Neural cell (in vitro differentiated cells): Measurements from ENCODE around the gene SNAI1. TPM values are rescaled to one million over a fixed set of nuclear protein-coding genes. Genes with fewer than 3 reads are reported as not detected.

Experiments
- H2AFZ ChIP-seq: fragments of 200-600, 300-800 bp; sonication (generic), shearing (Covaris generic); 2 replicates; pipeline ENCODE4 v1.6.0; 2014; ENCODE audit warnings: low read depth, mild to moderate bottlenecking, antibody characterized with exemption, low read length, moderate library complexity
- H3F3A ChIP-seq: fragments of 200-600 bp; shearing (Covaris generic); 2 replicates; pipeline ENCODE4 v1.6.1; 2016; ENCODE audit warnings: mild to moderate bottlenecking, moderate library complexity, mixed read lengths, antibody characterized with exemption, low read length; ENCODE audit not compliant: insufficient read depth, poor library complexity, severe bottlenecking
- H3K27ac ChIP-seq: fragments of 200-600, 300-800 bp; sonication (generic), shearing (Covaris generic); 2 replicates; pipeline ENCODE4 v1.5.1; 2014; ENCODE audit warnings: mild to moderate bottlenecking, low read length, moderate library complexity
- H3K27me3 ChIP-seq: fragments of 300-800, 200-600 bp; sonication (generic), shearing (Covaris generic); 2 replicates; pipeline ENCODE4 v1.6.0; 2014; ENCODE audit warnings: mild to moderate bottlenecking, low read depth, low read length, moderate library complexity; ENCODE audit not compliant: insufficient read depth
- H3K36me3 ChIP-seq: fragments of 300-800, 200-600 bp; sonication (generic), shearing (Covaris generic); 2 replicates; pipeline ENCODE4 v1.5.1; 2014; ENCODE audit warnings: mild to moderate bottlenecking, antibody characterized with exemption, low read length, moderate library complexity; ENCODE audit not compliant: insufficient read depth
- H3K4me2 ChIP-seq: fragments of 300-800, 200-600 bp; sonication (generic), shearing (Covaris generic); 2 replicates; pipeline ENCODE4 v1.6.0; 2014; ENCODE audit warnings: mild to moderate bottlenecking, low read length
- H3K4me3 ChIP-seq: fragments of 300-800, 200-600 bp; sonication (generic), shearing (Covaris generic); 2 replicates; pipeline ENCODE4 v1.5.1; 2014; ENCODE audit warnings: mild to moderate bottlenecking, low read length, moderate library complexity
- H3K79me2 ChIP-seq: fragments of 200-600 bp; shearing (Covaris generic); replicated peaks from 2 replicates; pipeline ENCODE4 v1.6.0; 2014; ENCODE audit warnings: mild to moderate bottlenecking, low read length, moderate library complexity; ENCODE audit not compliant: insufficient read depth
- H3K9ac ChIP-seq: fragments of 300-800, 200-600 bp; sonication (generic), shearing (Covaris generic); 2 replicates; pipeline ENCODE4 v1.6.1; 2016; ENCODE audit warnings: mild to moderate bottlenecking, low read length, mixed read lengths
- H3K9me2 ChIP-seq: fragments of 200-600 bp; shearing (Covaris generic); 2 replicates; pipeline ENCODE4 v1.6.1; 2016; ENCODE audit warnings: mild to moderate bottlenecking, low read length, mixed read lengths; ENCODE audit not compliant: insufficient read depth
- H3K9me3 ChIP-seq: fragments of 200-600, 300-800 bp; sonication (generic), shearing (Covaris generic); 2 replicates; pipeline ENCODE4 v1.6.1; 2016; ENCODE audit warnings: mild to moderate bottlenecking, mixed run types, low read length, moderate library complexity, mixed read lengths
- H4K20me1 ChIP-seq: fragments of 200-600 bp; shearing (Covaris generic); 2 replicates; pipeline ENCODE4 v1.6.1; 2016; ENCODE audit warnings: mild to moderate bottlenecking, mixed run types; ENCODE audit not compliant: insufficient read depth
- EP300 ChIP-seq: fragments of 450-650 bp; conservative IDR thresholded peaks from 2 replicates; pipeline ENCODE4 v1.6.1; 2014; ENCODE audit warnings: antibody characterized with exemption, mild to moderate bottlenecking, moderate library complexity; ENCODE audit not compliant: poor library complexity, severe bottlenecking
- EZH2 ChIP-seq: fragments of 200-600, 300-800 bp; shearing (Covaris generic), sonication (generic); IDR thresholded peaks from 2 replicates; pipeline ENCODE4 v1.6.1; 2014; ENCODE audit warnings: antibody characterized with exemption, low read length, borderline replicate concordance, mild to moderate bottlenecking; ENCODE audit not compliant: insufficient read depth, poor library complexity, severe bottlenecking
- MXI1 ChIP-seq: fragments of 450-650 bp; conservative IDR thresholded peaks from 2 replicates; pipeline ENCODE4 v1.6.1; 2014; ENCODE audit warnings: antibody characterized with exemption, mild to moderate bottlenecking; ENCODE audit not compliant: poor library complexity, severe bottlenecking
- POLR2AphosphoS5 ChIP-seq: IDR thresholded peaks from 2 replicates; pipeline ENCODE4 v1.6.1; 2012
- RAD21 ChIP-seq: fragments of 450-650 bp; conservative IDR thresholded peaks from 2 replicates; pipeline ENCODE4 v1.6.1; 2014; ENCODE audit warnings: antibody characterized with exemption, mild to moderate bottlenecking, moderate library complexity
- SMC3 ChIP-seq: fragments of 450-650 bp; conservative IDR thresholded peaks from 2 replicates; pipeline ENCODE4 v1.6.1; 2014; ENCODE audit warnings: antibody characterized with exemption, mild to moderate bottlenecking, moderate library complexity; ENCODE audit not compliant: poor library complexity
- TAF1 ChIP-seq: IDR thresholded peaks from 2 replicates; pipeline ENCODE4 v1.6.1; 2012; ENCODE audit warnings: low read depth
- polyA plus RNA-seq: library from polyadenylated mRNA; depleted of rRNA; stranded (reverse); fragments of >200 nt; gene quantifications from 2 replicates; pipeline ENCODE4 v1.2.3, GENCODE V29; 2014
- TF ChIP-seq, protein P1 (sequence below): IDR thresholded peaks from 2 replicates; pipeline ENCODE4 v1.6.1; 2012; ENCODE audit warnings: borderline replicate concordance
- TF ChIP-seq, protein P2 (sequence below): fragments of 450-650 bp; IDR thresholded peaks from 2 replicates; pipeline ENCODE4 v1.5.1; 2014; ENCODE audit warnings: antibody characterized with exemption, mild to moderate bottlenecking, moderate library complexity; ENCODE audit not compliant: poor library complexity, severe bottlenecking

SNAI1 gene
- polyA plus RNA-seq, 1 donor from 2014 or later, result 0.31 TPM

DNA sequence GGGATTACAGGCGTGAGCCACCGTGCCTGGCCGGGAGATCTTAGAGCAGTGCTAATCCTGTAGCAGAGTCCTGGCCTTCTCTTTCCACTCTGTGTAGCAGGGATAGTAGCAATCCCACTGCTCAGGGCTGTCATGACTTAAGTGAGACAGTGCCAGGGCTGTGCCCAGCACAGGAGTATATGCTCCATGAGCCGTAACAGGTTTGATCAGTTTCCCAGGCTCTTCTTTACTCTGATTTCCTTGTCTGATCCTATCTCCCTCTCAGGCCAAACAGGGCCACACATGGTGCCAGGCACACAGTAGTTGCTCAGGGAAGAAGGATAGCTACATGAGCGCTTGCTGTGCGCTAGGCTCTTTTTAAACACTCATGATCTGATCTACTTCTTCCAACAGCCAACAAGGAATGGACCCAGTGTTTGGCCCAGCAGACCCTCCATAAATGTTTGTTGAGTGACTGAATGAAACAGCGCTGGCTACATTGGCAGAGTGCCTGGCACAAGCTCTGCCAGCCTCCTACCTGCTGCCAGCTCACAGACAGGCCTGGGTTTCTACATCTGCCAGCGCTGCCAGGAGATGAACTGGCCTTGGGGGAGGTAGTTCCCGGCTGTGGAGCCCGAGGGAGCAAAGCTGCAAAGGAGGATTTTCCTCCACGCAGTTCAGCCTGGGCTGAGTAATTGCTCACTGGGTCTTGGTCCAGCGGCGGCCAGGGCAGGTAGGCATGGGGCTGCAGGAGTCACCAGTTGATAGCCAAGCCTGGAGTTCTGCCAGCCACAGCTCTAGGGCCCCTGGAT is 36.9 kb downstream of the SNAI1 start:
- Histone ChIP-seq H2AFZ (no peak overlapping the region), H3K9me3 (no peaks in the 10 kb centered on the region), H3K36me3 (no peaks in the 10 kb centered on the region), H4K20me1 (no peaks in the 10 kb centered on the region), H3K4me3 (no peak overlapping the region), H3K9me2 (no peaks in the 10 kb centered on the region), H3K9ac (no peak overlapping the region), H3F3A (no peaks in the 10 kb centered on the region), H3K27ac (no peak overlapping the region), H3K27me3 (no peaks in the 10 kb centered on the region), H3K79me2 (no peaks in the 10 kb centered on the region), H3K4me2 (no peak overlapping the region)
- no peak for TF ChIP-seq EP300
- TF ChIP-seq, protein P1, sequence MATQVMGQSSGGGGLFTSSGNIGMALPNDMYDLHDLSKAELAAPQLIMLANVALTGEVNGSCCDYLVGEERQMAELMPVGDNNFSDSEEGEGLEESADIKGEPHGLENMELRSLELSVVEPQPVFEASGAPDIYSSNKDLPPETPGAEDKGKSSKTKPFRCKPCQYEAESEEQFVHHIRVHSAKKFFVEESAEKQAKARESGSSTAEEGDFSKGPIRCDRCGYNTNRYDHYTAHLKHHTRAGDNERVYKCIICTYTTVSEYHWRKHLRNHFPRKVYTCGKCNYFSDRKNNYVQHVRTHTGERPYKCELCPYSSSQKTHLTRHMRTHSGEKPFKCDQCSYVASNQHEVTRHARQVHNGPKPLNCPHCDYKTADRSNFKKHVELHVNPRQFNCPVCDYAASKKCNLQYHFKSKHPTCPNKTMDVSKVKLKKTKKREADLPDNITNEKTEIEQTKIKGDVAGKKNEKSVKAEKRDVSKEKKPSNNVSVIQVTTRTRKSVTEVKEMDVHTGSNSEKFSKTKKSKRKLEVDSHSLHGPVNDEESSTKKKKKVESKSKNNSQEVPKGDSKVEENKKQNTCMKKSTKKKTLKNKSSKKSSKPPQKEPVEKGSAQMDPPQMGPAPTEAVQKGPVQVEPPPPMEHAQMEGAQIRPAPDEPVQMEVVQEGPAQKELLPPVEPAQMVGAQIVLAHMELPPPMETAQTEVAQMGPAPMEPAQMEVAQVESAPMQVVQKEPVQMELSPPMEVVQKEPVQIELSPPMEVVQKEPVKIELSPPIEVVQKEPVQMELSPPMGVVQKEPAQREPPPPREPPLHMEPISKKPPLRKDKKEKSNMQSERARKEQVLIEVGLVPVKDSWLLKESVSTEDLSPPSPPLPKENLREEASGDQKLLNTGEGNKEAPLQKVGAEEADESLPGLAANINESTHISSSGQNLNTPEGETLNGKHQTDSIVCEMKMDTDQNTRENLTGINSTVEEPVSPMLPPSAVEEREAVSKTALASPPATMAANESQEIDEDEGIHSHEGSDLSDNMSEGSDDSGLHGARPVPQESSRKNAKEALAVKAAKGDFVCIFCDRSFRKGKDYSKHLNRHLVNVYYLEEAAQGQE, result no peak
- TF ChIP-seq TAF1, result no peak
- no peak for TF ChIP-seq POLR2AphosphoS5
- TF ChIP-seq, protein P2, sequence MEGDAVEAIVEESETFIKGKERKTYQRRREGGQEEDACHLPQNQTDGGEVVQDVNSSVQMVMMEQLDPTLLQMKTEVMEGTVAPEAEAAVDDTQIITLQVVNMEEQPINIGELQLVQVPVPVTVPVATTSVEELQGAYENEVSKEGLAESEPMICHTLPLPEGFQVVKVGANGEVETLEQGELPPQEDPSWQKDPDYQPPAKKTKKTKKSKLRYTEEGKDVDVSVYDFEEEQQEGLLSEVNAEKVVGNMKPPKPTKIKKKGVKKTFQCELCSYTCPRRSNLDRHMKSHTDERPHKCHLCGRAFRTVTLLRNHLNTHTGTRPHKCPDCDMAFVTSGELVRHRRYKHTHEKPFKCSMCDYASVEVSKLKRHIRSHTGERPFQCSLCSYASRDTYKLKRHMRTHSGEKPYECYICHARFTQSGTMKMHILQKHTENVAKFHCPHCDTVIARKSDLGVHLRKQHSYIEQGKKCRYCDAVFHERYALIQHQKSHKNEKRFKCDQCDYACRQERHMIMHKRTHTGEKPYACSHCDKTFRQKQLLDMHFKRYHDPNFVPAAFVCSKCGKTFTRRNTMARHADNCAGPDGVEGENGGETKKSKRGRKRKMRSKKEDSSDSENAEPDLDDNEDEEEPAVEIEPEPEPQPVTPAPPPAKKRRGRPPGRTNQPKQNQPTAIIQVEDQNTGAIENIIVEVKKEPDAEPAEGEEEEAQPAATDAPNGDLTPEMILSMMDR, result no peak
- TF ChIP-seq EZH2, result no peak
- no peak for TF ChIP-seq MXI1
- no peak for TF ChIP-seq SMC3
- TF ChIP-seq RAD21, result no peak

- Histone ChIP-seq H2AFZ (no peak overlapping the region), H4K20me1 (no peaks in the 10 kb centered on the region), H3K27me3 (no peaks in the 10 kb centered on the region), H3K36me3 (no peaks in the 10 kb centered on the region), H3F3A (no peaks in the 10 kb centered on the region), H3K79me2 (no peaks in the 10 kb centered on the region), H3K4me2 (no peak overlapping the region), H3K9me2 (no peaks in the 10 kb centered on the region), H3K9me3 (no peaks in the 10 kb centered on the region), H3K9ac (no peak overlapping the region), H3K27ac (no peak overlapping the region), H3K4me3 (no peak overlapping the region)
- TF ChIP-seq RAD21 (no peak), EP300 (no peak), POLR2AphosphoS5 (no peak)
Observed at GRCh38 chr20:50020288-50020687, 37.5 kb downstream of the SNAI1 start.
